HepG2 (cell line): ENCODE results near the gene KLHL21. TPM values are rescaled to one million over a fixed set of nuclear protein-coding genes. Genes with fewer than 3 reads are reported as not detected.
A peak's percentile ranks its signal among the peaks of the same experiment; 100 is the strongest.

Source experiments
- ATAC-seq: fragments of 200-7000 bp; cut with Tn5 transposase; 3 replicates; pipeline ENCODE4 v1.9.1; 2020; ENCODE audit warnings: mild to moderate bottlenecking, moderate library complexity
- BruUV-seq: library from RNA; stranded (reverse); fragments of 400-500 nt; replicated peaks from 2 replicates; lab custom pipeline; 2021; lab: Mats Ljungman, UMichigan
- CTCF ChIA-PET: fragments of 300-600 bp; formaldehyde crosslinking; extraction: SDS; loops from one replicate; lab custom pipeline; 2021; ENCODE audit warnings: low total read pairs, inconsistent platforms, low intra/inter-chr PET ratio; lab: Yijun Ruan, JAX
- POLR2A ChIA-PET: fragments of 350-600 bp; sonication (Branson Sonifier 250); formaldehyde crosslinking; loops from one replicate; lab custom pipeline; 2020; ENCODE audit warnings: antibody characterized with exemption, inconsistent platforms; lab: Yijun Ruan, JAX
- DNase-seq: peaks from one replicate; pipeline ENCODE4 v3.0.0-alpha.2; 2015; ENCODE audit warnings: low spot score
- FAIRE-seq: peaks from 3 replicates; lab custom pipeline; 2011; peaks lifted over from hg19 to GRCh38; lab: Jason Lieb, UNC
- H2AFZ ChIP-seq: one replicate; pipeline ENCODE4 v1.6.1; 2011; ENCODE audit warnings: low read length, inconsistent platforms
- H3K27ac ChIP-seq: fragments of 300-600 bp; 3 replicates; pipeline ENCODE4 v1.8.0; 2011; ENCODE audit warnings: mixed run types, mild to moderate bottlenecking, mixed read lengths, low read length, inconsistent platforms; ENCODE audit not compliant: insufficient read depth; ENCODE audit errors: extremely low read length
- H3K27me3 ChIP-seq, 2 experiments: fragments of 200-600 bp in 1 of 2; 2 replicates in 1 of 2; 3 replicates in 1 of 2; pipeline versions ENCODE4 v1.6.0 to v1.8.0; 2011; ENCODE audit warnings: low read length in 2 of 2, mild to moderate bottlenecking in 2 of 2, moderate library complexity in 2 of 2, inconsistent platforms in 1 of 2; ENCODE audit not compliant: insufficient read depth in 2 of 2, control insufficient read depth in 1 of 2
- H3K36me3 ChIP-seq, 2 experiments: fragments of 200-600 bp in 1 of 2; replicated peaks in 1 of 2; 2 replicates in 1 of 2; 3 replicates in 1 of 2; pipeline versions ENCODE4 v1.5.1 to v1.8.0; 2011; ENCODE audit warnings: low read length in 2 of 2, inconsistent platforms in 1 of 2; ENCODE audit not compliant: insufficient read depth in 2 of 2, control insufficient read depth in 1 of 2
- H3K4me1 ChIP-seq: 2 replicates; pipeline ENCODE4 v1.5.1; 2012; ENCODE audit warnings: low read length, inconsistent platforms; ENCODE audit not compliant: insufficient read depth
- H3K4me2 ChIP-seq: 2 replicates; pipeline ENCODE4 v1.6.0; 2011; ENCODE audit warnings: low read depth, low read length, inconsistent platforms
- H3K4me3 ChIP-seq, 3 experiments: fragments of 200-600 bp in 1 of 3; sonication (generic), shearing (Covaris generic) in 1 of 3; replicated peaks in 1 of 3; 2 replicates each; pipeline ENCODE4 v1.5.1; 2011 to 2016; ENCODE audit warnings: low read length in 3 of 3, inconsistent platforms in 2 of 3, low read depth in 2 of 3, mild to moderate bottlenecking in 2 of 3, control low read depth in 1 of 3, mixed read lengths in 1 of 3; ENCODE audit not compliant: insufficient read depth in 1 of 3
- H3K79me2 ChIP-seq: one replicate; pipeline ENCODE4 v1.6.1; 2011; ENCODE audit warnings: low read length, inconsistent platforms; ENCODE audit not compliant: insufficient read depth
- H3K9ac ChIP-seq: 2 replicates; pipeline ENCODE4 v1.6.0; 2011; ENCODE audit warnings: mild to moderate bottlenecking, low read depth, low read length, inconsistent platforms; ENCODE audit not compliant: insufficient read depth
- H3K9me3 ChIP-seq: 2 replicates; pipeline ENCODE4 v1.5.1; 2012; ENCODE audit warnings: mild to moderate bottlenecking, low read length
- H4K20me1 ChIP-seq: 2 replicates; pipeline ENCODE4 v1.6.0; 2011; ENCODE audit warnings: inconsistent platforms, mild to moderate bottlenecking, low read length, moderate library complexity; ENCODE audit not compliant: insufficient read depth
- CEBPG ChIP-seq: IDR thresholded peaks from 2 replicates; pipeline ENCODE4 v1.6.1; 2016
- CREB1 ChIP-seq, 2 experiments: fragments of 450-650 bp in 1 of 2; IDR thresholded peaks; 2 replicates each; pipeline ENCODE4 v1.6.1; 2016 to 2017; ENCODE audit warnings: control low read depth in 1 of 2, mild to moderate bottlenecking in 1 of 2, missing compliant biosample characterization in 1 of 2, missing genetic modification characterization in 1 of 2
- HOXA9 ChIP-seq: sonication (generic); formaldehyde crosslinking; IDR thresholded peaks from 2 replicates; pipeline ENCODE4 v1.8.1; 2022; ENCODE audit warnings: missing genetic modification reagents, mild to moderate bottlenecking, moderate library complexity, borderline replicate concordance
- KMT2A ChIP-seq: sonication (generic); formaldehyde crosslinking; IDR thresholded peaks from 2 replicates; pipeline ENCODE4 v1.4.0; 2020; ENCODE audit warnings: missing genetic modification reagents
- MEIS1 ChIP-seq: sonication (generic); formaldehyde crosslinking; IDR thresholded peaks from 2 replicates; pipeline ENCODE4 v1.9.0; 2021; ENCODE audit warnings: mild to moderate bottlenecking, missing genetic modification reagents, moderate library complexity, borderline replicate concordance
- NFE2L2 ChIP-seq: fragments of 150-350 bp; IDR thresholded peaks from 2 replicates; pipeline ENCODE4 v1.6.1; 2014; ENCODE audit warnings: low read length
- NONO ChIP-seq, 2 experiments: fragments of 450-650 bp in 1 of 2; sonication (generic) in 1 of 2; formaldehyde crosslinking in 1 of 2; IDR thresholded peaks in 1 of 2; conservative IDR thresholded peaks in 1 of 2; 2 replicates each; pipeline versions ENCODE4 v1.6.1 to v1.8.0; 2017 to 2022; ENCODE audit warnings: mild to moderate bottlenecking in 1 of 2, missing genetic modification reagents in 1 of 2, moderate library complexity in 1 of 2
- NR2F6 ChIP-seq, 2 experiments: IDR thresholded peaks; 2 replicates each; pipeline ENCODE4 v1.6.1; 2016; ENCODE audit warnings: antibody characterized with exemption in 1 of 2, mild to moderate bottlenecking in 1 of 2
- SALL1 ChIP-seq: sonication (generic); formaldehyde crosslinking; IDR thresholded peaks from 2 replicates; pipeline ENCODE4 v1.8.0; 2022; ENCODE audit warnings: mild to moderate bottlenecking, missing genetic modification reagents
- SOX13 ChIP-seq, 3 experiments: fragments of 450-650 bp in 1 of 3; sonication (generic) in 1 of 3; formaldehyde crosslinking in 1 of 3; IDR thresholded peaks in 2 of 3; conservative IDR thresholded peaks in 1 of 3; 2 replicates each; pipeline versions ENCODE4 v1.5.0 to v1.6.1; 2016 to 2020; ENCODE audit warnings: antibody characterized with exemption in 1 of 3, mild to moderate bottlenecking in 1 of 3, missing compliant biosample characterization in 1 of 3, missing genetic modification reagents in 1 of 3, moderate library complexity in 1 of 3
- TEAD3 ChIP-seq: optimal IDR thresholded peaks from 2 replicates; pipeline ENCODE3; 2016; ENCODE audit warnings: borderline replicate concordance
- XRCC5 ChIP-seq: fragments of 200-400 bp; formaldehyde crosslinking; optimal IDR thresholded peaks from 2 replicates; pipeline ENCODE3; 2017; ENCODE audit warnings: mild to moderate bottlenecking, low read length
- ZNF619 ChIP-seq: sonication (generic); formaldehyde crosslinking; IDR thresholded peaks from 2 replicates; pipeline ENCODE4 v1.4.0; 2020; ENCODE audit warnings: mild to moderate bottlenecking, missing genetic modification reagents
- ZNF670 ChIP-seq: sonication (generic); formaldehyde crosslinking; IDR thresholded peaks from 2 replicates; pipeline ENCODE4 v1.8.0; 2022; ENCODE audit warnings: mild to moderate bottlenecking, missing genetic modification reagents, borderline replicate concordance
- WGBS: methylation state at CpG from one replicate; pipeline ENCODE4 v1.1.6; 2017; ENCODE audit warnings: low lambda C conversion rate; 5-methylcytosine and 5-hydroxymethylcytosine counted together
- in situ Hi-C: cut with HindIII; loops from 2 replicates; pipeline ENCODE4 v1.10.0; 2017; ENCODE audit warnings: low pct_unique_long_range_greater_than_20kb; ENCODE audit not compliant: extremely low pct_ligation_motif_present
- intact Hi-C: fragments of 100-400 bp; cut with micrococcal nuclease; formaldehyde crosslinking; loops from one replicate; pipeline ENCODE4 v1.10.0; 2022; ENCODE audit not compliant: unreplicated experiment
- polyA plus RNA-seq, 8 experiments: library from polyadenylated mRNA; depleted of rRNA in 3 of 8; stranded (reverse) in 7 of 8; unstranded in 1 of 8; fragments of >200 nt; fragmentation: Illumina TruSeq in 4 of 8; extraction: Trizol in 4 of 8; gene quantifications; 2 replicates each; pipeline versions ENCODE4 v1.2.1 to v1.2.3, GENCODE V29; 2011 to 2016; ENCODE audit warnings: low read depth in 4 of 8, missing spikeins in 1 of 8, mixed read lengths in 1 of 8; ENCODE audit not compliant: insufficient read depth in 1 of 8
- total RNA-seq, 5 experiments: library from RNA; depleted of rRNA; stranded (reverse); fragments of >200 nt; fragmentation: Illumina TruSeq; extraction: Trizol; gene quantifications; 2 replicates each; pipeline ENCODE4 v1.2.3, GENCODE V29; 2016; ENCODE audit warnings: low read depth in 1 of 5
- TF ChIP-seq, protein P1 (sequence below): sonication (generic); formaldehyde crosslinking; IDR thresholded peaks from 2 replicates; pipeline ENCODE4 v1.4.0; 2020; ENCODE audit warnings: missing genetic modification reagents, borderline replicate concordance
- TF ChIP-seq, protein P2 (sequence below): sonication (generic); formaldehyde crosslinking; IDR thresholded peaks from 2 replicates; pipeline ENCODE4 v1.5.1; 2020; ENCODE audit warnings: missing genetic modification reagents, mild to moderate bottlenecking, borderline replicate concordance
- TF ChIP-seq, protein P3 (sequence below): sonication (generic); formaldehyde crosslinking; IDR thresholded peaks from 2 replicates; pipeline ENCODE4 v1.5.0; 2020; ENCODE audit warnings: missing genetic modification reagents, mild to moderate bottlenecking, borderline replicate concordance

Gene KLHL21
- total and polyA plus RNA-seq, 2 of the 13 experiments (the other 11 are each of a cell fraction or from before 2014, with no cell fraction given), result 14.8 to 25.0 TPM

DNA sequence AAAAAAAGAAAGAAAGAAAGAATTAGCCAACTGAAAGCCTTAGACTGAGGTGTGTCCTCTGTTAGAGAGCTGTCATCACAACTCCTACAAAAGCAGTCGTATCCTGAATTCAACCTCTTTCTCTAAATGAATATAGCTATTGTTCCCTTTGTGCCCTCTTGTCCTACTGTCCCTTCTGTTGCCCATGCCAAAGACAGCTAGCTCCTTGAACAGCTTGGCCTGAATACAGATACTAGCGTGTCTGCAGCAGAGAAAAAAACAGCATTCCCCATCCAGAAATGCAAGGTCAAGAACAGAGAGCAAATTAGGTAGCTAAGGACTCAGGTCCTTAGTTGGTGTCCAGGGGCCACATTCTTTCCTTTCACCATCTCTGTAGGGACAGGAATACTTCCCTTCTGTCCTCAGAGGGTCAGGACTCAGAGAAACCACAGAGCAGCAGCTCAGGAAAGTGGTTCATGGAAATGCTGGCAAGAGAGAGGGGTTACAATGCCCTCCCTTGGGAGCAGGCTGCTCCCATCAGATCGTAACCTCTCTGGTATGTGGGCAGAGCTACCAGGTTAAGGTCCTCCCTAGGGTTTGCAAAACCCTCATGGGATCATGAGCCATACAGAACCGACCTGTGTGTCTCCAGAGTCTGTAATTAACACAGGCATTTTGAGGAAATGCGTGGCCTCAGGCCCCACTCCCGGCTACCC is 24.7 kb downstream of the KLHL21 start:
- Histone ChIP-seq H3K9ac (peak overlapping the region; percentile 24; the same call in 1 of the 2 replicates), H3K79me2 (peaks cover 15% of the 10 kb centered on the region), H3K27ac (no peak overlapping the region), H3K36me3 (no peaks in the 10 kb centered on the region), H3K9me3 (no peaks in the 10 kb centered on the region), H3K4me2 (peak overlapping the region; percentile 99), H2AFZ (no peak overlapping the region), H3K4me3 (0 out of 6 replicates have a peak overlapping the region, but pooled peaks of 1 of the 3 experiments have one; percentile 91), H3K4me1 (peaks cover 56% of the 10 kb centered on the region), H3K27me3 (no peaks in the 10 kb centered on the region), H4K20me1 (peaks cover 4% of the 10 kb centered on the region; the same call in 1 of the 2 replicates)
- intact Hi-C loops, result loop anchor here (2.0 kb wide), 1 partner anchor 23 kb away; no protein-coding TSS in a partner anchor
- CTCF ChIA-PET, result no interaction called here
- FAIRE-seq (no peak), ATAC-seq (no peak), DNase-seq (no peak)
- no TSS peak for BruUV-seq
- in situ Hi-C loops, result no loop called here
- WGBS, result 23% methylated on average over 5 of the region's 6 CpGs
- POLR2A ChIA-PET, result interaction anchor here (0.8 to 1.8 kb wide), 6 partner anchors 20 to 342 kb away, joined by 3 to 5 read pairs (median 3); partner anchors contain the start of genes ICMT, NOL9 and TAS1R1
- TF ChIP-seq CREB1 (IDR thresholded peaks at IDR 0.05), result no peak
- peak; percentile 22; the same call in 1 of the 2 replicates for TF ChIP-seq CREB1 (CRISPR knock-in tag; IDR thresholded peaks at IDR 0.05)
- no peak for TF ChIP-seq HOXA9 (CRISPR knock-in tag)
- TF ChIP-seq XRCC5, result peak; percentile 31
- no peak for TF ChIP-seq SALL1
- TF ChIP-seq NONO (IDR thresholded peaks at IDR 0.05), result no peak
- TF ChIP-seq NONO (CRISPR knock-in tag; conservative IDR thresholded peaks at IDR 0.05), result no peak
- TF ChIP-seq NR2F6 (IDR thresholded peaks at IDR 0.05), result no peak
- TF ChIP-seq NR2F6 (CRISPR knock-in tag; IDR thresholded peaks at IDR 0.05), result no peak
- TF ChIP-seq, protein P1, sequence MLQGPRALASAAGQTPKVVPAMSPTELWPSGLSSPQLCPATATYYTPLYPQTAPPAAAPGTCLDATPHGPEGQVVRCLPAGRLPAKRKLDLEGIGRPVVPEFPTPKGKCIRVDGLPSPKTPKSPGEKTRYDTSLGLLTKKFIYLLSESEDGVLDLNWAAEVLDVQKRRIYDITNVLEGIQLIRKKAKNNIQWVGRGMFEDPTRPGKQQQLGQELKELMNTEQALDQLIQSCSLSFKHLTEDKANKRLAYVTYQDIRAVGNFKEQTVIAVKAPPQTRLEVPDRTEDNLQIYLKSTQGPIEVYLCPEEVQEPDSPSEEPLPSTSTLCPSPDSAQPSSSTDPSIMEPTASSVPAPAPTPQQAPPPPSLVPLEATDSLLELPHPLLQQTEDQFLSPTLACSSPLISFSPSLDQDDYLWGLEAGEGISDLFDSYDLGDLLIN (CRISPR knock-in tag), result no peak
- no peak for TF ChIP-seq KMT2A (CRISPR knock-in tag)
- no peak for TF ChIP-seq MEIS1
- TF ChIP-seq ZNF670 (CRISPR knock-in tag), result no peak
- TF ChIP-seq, protein P2, sequence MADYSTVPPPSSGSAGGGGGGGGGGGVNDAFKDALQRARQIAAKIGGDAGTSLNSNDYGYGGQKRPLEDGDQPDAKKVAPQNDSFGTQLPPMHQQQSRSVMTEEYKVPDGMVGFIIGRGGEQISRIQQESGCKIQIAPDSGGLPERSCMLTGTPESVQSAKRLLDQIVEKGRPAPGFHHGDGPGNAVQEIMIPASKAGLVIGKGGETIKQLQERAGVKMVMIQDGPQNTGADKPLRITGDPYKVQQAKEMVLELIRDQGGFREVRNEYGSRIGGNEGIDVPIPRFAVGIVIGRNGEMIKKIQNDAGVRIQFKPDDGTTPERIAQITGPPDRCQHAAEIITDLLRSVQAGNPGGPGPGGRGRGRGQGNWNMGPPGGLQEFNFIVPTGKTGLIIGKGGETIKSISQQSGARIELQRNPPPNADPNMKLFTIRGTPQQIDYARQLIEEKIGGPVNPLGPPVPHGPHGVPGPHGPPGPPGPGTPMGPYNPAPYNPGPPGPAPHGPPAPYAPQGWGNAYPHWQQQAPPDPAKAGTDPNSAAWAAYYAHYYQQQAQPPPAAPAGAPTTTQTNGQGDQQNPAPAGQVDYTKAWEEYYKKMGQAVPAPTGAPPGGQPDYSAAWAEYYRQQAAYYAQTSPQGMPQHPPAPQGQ, result no peak
- no peak for TF ChIP-seq CEBPG (CRISPR knock-in tag)
- TF ChIP-seq TEAD3 (CRISPR knock-in tag), result peak; percentile 8
- TF ChIP-seq NFE2L2, result no peak
- TF ChIP-seq, protein P3, sequence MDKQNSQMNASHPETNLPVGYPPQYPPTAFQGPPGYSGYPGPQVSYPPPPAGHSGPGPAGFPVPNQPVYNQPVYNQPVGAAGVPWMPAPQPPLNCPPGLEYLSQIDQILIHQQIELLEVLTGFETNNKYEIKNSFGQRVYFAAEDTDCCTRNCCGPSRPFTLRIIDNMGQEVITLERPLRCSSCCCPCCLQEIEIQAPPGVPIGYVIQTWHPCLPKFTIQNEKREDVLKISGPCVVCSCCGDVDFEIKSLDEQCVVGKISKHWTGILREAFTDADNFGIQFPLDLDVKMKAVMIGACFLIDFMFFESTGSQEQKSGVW, result no peak
- no peak for TF ChIP-seq ZNF619 (CRISPR knock-in tag)
- TF ChIP-seq SOX13 (IDR thresholded peaks at IDR 0.05), result no peak
- 0 out of 4 replicates have a peak, but pooled peaks of 1 of the 2 experiments have one; percentile 8 for TF ChIP-seq SOX13 (CRISPR knock-in tag; conservative IDR thresholded peaks at IDR 0.05 in 1 of 2, IDR thresholded peaks at IDR 0.05 in 1 of 2)
